Measurements from ENCODE around the gene PABPC1L.

Gene PABPC1L

DNA sequence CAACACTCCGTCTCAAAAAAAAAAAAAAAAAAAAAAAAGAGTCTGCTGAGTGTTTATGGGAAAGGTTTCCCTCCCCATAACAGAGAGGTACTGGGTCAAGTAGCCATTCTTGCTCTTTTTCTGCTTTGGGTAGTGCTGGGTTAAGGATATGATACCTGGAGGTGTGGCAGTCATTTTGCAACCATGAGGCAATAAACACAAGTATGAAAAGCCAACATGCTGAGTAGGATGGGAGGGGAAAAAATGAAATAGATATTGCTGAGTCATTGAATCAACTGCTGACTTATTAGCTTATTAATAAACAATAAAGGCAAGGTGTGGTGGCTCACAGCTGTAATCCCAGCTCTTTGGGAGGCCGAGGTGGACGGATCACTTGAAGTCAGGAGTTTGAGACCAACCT is 52.6 kb downstream of the PABPC1L start:
- H3K36me3 ChIP-seq, result peaks cover 5% of the 10 kb centered on the region; the same call in 1 of the 2 replicates
- no peaks in the 10 kb centered on the region for H3K9me3 ChIP-seq
- DNase-seq, result no peak
- peaks cover 7% of the 10 kb centered on the region for H3K4me1 ChIP-seq
- TF ChIP-seq, protein P1, sequence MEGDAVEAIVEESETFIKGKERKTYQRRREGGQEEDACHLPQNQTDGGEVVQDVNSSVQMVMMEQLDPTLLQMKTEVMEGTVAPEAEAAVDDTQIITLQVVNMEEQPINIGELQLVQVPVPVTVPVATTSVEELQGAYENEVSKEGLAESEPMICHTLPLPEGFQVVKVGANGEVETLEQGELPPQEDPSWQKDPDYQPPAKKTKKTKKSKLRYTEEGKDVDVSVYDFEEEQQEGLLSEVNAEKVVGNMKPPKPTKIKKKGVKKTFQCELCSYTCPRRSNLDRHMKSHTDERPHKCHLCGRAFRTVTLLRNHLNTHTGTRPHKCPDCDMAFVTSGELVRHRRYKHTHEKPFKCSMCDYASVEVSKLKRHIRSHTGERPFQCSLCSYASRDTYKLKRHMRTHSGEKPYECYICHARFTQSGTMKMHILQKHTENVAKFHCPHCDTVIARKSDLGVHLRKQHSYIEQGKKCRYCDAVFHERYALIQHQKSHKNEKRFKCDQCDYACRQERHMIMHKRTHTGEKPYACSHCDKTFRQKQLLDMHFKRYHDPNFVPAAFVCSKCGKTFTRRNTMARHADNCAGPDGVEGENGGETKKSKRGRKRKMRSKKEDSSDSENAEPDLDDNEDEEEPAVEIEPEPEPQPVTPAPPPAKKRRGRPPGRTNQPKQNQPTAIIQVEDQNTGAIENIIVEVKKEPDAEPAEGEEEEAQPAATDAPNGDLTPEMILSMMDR (IDR thresholded peaks at IDR 0.05; ENCODE audit: low read depth, low read length), result no peak
- no peaks in the 10 kb centered on the region for H3K27me3 ChIP-seq
- no peak overlapping the region for H3K4me3 ChIP-seq (ENCODE audit: low read depth, low read length)

DNA sequence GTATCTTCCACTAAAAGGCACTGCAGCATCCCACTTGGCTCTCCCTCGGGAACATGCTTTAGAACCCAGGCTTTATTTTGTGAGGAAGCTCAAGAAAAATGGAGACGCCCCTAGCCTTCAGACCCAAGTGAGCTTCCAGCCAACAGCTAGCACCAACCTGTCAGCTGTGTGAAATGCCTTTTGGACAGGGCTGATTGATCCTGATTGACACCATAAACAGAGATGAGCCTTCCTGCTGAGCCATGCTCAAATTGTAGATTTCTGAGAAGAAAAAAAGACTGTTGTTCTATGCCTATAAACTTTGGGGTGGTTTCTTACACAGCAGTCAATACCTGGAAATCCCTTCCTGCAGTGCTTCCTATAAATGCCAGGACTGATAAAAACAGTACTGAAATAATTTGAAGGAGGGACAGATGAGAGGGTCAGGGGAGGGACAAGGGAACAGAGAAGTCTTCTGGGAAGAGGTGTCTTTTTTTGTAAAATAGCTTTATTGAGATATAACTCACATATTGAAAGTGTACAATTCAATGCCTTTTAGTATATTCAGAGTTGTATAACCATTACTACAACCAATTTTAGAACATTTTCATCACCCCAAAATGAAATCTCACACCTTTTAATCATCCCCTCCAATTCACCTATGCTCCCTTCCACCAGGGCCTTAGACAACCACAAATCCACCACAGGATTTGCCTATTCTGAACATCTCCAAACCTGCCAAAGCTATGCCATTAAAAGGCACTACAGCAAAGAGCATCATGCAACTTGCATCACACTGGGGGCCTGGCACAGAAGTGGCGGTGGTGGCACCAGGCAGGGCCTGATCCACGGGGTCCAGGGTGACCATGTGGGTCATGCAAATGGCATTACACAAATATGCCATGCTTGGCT is 53.7 kb downstream of the PABPC1L start:
- TF ChIP-seq, protein P1 (IDR thresholded peaks at IDR 0.05; ENCODE audit: low read depth, low read length), result no peak
- H3K27me3 ChIP-seq, result no peaks in the 10 kb centered on the region
- H3K4me3 ChIP-seq (ENCODE audit: low read depth, low read length), result no peak overlapping the region
- H3K36me3 ChIP-seq, result peaks cover under 1% of the 10 kb centered on the region; the same call in 1 of the 2 replicates
- peaks cover 10% of the 10 kb centered on the region for H3K4me1 ChIP-seq
- no peaks in the 10 kb centered on the region for H3K9me3 ChIP-seq
- DNase-seq, result no peak

DNA sequence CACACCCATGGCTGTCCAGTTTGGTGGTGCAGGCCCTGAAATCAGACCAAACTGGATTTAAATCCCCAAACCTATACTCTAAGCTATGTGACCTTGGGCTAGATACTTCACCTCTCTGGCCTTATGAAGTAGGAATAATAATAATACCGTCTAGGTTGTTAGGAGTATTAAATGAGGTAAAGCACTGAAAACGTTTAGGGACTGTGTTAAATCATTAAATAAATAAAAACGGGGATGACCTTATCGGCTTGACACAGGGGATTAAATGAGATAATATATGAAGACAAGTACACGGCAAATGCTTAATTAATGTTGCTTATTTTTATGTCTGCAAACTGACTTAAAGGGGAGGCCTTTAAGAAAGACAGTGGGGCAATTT is 55.8 kb downstream of the PABPC1L start:
- H3K9me3 ChIP-seq, result no peaks in the 10 kb centered on the region
- no peaks in the 10 kb centered on the region for H3K27me3 ChIP-seq
- TF ChIP-seq, protein P1 (IDR thresholded peaks at IDR 0.05; ENCODE audit: low read depth, low read length), result no peak
- peaks cover 9% of the 10 kb centered on the region for H3K4me1 ChIP-seq
- peak overlapping the region; percentile 96 for H3K4me3 ChIP-seq (ENCODE audit: low read depth, low read length)
- no peaks in the 10 kb centered on the region for H3K36me3 ChIP-seq
- no peak for DNase-seq

DNA sequence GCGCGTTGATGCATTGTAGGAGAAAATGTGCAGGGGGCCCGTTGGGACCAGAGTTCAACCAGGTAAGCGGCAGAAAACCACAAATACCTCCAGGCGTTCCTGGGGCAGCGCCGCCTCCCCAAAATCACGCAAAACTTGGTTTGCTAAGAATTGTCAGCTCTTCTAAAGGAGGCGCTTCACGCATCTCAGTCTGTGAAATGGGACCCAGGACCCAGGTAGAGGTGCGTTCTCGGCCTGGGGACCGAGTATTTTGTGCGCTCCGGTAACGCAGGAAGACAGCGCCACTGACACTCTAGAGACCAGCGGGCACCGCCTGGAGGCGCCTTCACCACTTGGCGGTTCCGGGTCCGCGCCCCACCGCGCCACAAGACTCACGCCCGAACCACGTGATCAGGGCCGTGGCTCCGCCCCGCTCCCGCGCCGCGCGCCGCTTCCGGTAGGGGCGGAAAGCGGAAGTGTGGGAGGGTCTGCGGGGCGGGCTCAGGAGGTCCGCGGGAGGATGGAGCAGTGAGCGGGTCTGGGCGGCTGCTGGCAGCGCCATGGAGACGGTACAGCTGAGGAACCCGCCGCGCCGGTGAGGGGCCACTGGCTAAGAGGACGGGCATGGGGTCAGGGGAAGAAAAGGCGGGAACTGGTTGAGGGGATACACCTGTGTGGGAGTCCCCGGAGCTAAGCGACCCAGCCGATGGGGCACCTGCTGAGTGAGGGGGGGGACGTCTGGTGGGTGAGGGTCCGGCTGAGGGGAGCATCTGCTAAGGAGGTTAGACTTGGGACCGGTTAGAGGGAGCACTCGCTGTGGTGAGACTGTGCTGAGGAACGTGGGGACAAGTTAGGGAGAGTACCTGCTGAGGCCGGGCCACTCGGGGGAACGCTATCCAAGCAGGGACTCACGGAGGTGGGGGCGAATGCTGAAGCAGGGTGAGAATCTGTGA is 56.4 kb downstream of the PABPC1L start, which contains the start of gene STK4:
STK4 (plus strand) TSS at position 483 of the 932 bp plus-strand sequence; CDS start at position 540, 57 bp downstream.
- H3K27me3 ChIP-seq, result no peaks in the 10 kb centered on the region
- DNase-seq, result peak; percentile 97
- peak within 1 kb of the TSS; percentile 96 for H3K4me3 ChIP-seq (ENCODE audit: low read depth, low read length)
- no peaks in the 10 kb centered on the region for H3K9me3 ChIP-seq
- TF ChIP-seq, protein P1 (IDR thresholded peaks at IDR 0.05; ENCODE audit: low read depth, low read length), result peak; percentile 55
- peaks cover 7% of the 10 kb centered on the region for H3K4me1 ChIP-seq
- no peaks in the 10 kb centered on the region for H3K36me3 ChIP-seq

DNA sequence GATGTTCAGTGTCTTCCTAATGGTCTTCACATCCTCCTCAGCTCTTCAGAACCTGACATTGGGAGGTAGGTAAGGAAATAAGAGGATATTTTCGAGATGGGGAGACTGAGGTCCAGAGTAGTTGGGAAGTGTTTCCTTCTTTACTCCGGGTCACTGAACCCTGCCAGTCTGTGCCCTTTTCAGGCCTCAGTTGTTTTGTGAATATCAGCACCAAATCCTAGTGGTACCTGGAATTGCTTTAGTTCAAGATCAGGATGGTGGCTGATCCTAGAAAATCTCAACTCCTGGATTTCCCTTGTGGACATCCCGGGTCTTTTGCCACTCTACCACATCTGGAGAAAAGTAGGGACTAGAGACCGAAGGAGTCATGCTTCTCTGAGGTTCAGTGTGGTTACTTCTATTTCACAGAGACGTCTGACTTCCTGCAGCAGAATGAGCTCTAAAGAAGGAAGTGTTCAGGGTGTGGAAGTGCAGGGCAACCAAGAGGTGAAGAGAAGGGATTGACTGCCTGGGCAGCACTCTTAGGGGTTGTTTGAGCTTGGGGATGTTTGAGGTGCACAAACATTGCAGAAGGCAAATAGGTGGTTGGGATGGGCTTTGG is 57.4 kb downstream of the PABPC1L start:
- DNase-seq, result no peak
- Histone ChIP-seq H3K36me3 (no peaks in the 10 kb centered on the region), H3K27me3 (no peaks in the 10 kb centered on the region), H3K4me3 (ENCODE audit: low read depth, low read length) (peak overlapping the region; percentile 96), H3K4me1 (peaks cover 4% of the 10 kb centered on the region), H3K9me3 (no peaks in the 10 kb centered on the region)
- TF ChIP-seq, protein P1 (IDR thresholded peaks at IDR 0.05; ENCODE audit: low read depth, low read length), result no peak

Measured in BE2C (cell line).